GM19397 (cell line): ENCODE measurements around the gene MPST.
A peak's percentile ranks its signal among the peaks of the same experiment; 100 is the strongest.

Experiments used
- ATAC-seq: cut with Tn5 transposase; IDR thresholded peaks from one replicate; pipeline ENCODE4 v1.9.1; 2021; ENCODE audit warnings: mild to moderate bottlenecking, moderate library complexity; ENCODE audit not compliant: unreplicated experiment

MPST gene

GRCh38 chr22:37043828-37044538 is 24.4 kb downstream of the MPST start:
- no peak for ATAC-seq

DNA sequence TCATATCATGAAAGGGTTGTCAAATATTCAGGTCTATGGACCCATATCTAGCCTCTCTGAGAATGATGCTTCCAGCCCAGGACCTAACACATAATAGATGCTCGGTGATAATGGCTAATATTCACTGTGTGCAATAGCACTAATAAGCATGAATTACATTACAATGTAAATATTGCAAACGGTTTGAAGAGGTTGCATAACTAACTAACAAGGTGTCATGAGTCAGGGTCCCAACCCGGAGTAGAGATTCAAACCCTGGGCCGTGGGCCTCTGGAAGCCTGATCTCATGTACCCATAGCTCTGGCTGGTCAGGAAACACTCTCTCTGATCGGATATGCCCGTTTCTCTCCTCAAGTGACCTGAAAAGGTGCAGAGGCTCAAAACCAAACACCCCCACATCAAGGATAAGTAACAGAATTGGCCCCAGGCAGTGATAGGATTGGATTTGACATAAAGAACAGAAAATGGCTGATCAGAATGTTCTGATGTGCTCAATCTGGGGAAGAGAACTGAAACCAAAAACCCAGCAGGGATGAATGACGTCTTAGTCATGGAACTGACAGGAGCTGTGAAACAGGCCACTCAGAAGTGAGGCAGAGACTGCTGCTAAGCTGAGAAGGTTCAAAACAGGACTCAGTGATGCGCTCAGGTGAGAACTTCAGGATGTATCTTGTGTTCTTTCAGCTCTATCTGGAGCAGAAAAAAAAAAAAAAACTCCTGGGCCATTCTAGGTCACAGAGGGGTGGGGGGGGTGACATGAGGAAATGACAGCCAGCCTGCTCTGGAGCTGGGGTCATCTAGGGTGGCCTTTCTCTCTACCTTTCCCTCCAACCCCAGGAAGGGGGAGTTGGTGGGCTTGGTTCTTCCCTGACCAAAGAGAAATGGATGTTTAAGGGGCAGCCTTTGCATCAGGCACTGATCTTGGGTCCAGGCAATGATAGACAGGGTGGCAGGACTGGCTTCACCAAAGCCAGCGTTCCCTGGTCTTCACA is 25.4 kb downstream of the MPST start:
- ATAC-seq = no peak

DNA sequence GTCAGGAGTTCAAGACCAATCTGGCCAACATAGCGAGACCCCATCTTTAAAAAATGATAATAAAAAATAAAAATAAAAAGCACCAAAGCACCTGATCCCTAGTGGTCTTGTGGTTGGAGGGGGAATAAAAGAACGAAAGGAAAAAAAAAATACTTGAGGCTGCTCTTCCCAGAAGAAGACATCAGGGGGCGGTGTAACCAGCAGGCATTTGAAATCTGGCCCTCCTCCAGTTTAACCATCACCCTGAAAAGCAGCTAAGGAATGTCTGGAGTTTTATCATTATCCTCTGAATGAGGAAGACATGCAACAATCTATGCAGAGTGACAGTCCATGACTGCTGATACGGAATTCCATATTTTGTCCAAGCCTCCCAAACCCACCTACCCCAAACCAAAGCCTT is 26.4 kb downstream of the MPST start:
- ATAC-seq = no peak

DNA sequence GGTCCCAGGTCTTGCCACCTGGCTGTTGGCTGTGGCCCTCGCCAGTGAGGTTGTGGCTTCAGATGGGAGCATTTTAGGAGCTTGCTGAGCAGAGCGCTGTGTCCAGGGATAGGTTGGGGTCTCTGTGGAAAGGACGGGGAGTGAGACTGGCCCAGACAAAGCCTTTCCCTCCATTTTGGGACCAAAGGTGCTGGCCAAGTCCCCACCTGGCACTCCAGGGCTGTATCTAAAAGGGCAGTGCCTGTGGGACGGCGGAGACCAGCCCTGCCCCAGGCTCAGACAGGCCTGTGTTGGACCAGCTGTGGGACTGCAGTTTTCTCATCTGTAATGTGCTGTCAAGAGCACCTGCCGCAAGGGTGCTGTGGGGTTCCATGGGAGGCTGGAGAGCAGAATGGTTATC is 27.0 kb downstream of the MPST start:
- no peak for ATAC-seq

DNA sequence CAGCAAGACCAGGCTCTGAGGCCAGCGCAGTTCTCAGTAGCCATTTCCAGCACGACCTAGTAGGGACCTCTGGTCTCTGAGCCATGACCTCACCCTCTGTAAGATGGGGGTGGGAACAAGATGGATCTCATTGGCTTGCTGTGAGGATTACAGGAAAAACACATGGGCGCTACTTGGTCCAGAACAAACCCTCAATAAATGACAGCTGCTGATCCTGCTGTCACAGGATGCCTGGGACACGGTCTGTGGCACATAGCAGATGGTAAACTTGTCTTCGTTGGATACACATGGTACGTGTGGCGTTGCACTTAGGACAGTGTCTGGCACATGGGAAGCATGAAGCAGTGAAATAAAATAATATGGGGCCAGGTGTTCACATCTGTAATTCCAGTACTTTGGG is 27.5 kb downstream of the MPST start:
- ATAC-seq = no peak

DNA sequence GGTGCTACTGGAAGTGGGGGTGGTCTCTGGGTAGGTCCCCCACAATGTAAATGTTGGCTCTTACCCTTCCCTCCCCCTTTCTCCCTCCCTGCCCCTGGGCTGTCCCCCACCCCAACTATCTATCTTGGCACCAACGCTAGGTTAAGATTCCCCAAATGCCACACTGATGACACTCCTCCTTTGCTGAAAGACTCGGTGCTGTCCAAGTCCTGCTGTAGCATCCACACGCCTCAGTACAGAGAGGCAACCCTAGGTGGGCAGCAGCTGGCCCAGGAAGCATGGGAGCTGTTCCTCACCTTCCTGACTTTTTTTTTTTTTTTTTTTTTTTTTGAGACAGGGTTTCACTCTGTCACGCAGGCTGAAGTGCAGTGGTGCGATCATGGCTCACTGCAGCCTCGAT is 28.6 kb downstream of the MPST start:
- no peak for ATAC-seq

- ATAC-seq = no peak
These were observed 29.7 kb downstream of the MPST start for GRCh38 chr22:37049224-37049623.

DNA sequence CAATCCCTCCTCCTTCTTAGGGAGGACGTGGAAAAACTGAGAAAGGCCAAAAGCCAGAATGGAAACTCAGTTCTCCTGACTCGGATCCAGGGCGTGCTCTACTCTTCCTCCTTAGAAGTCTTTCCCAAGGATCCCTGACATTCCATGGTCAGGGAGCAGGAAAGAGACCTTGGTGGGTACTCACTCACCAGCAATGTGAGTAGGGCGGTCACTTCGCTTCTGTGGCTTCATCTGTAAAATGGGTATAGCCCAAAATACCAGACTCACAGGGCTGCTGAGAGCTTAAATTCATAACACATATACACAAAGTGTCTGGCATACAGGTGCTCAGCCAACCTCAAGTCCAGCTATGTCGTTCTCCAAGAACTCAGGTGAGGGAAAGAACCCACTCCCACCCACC is 31.4 kb downstream of the MPST start:
- ATAC-seq = no peak

DNA sequence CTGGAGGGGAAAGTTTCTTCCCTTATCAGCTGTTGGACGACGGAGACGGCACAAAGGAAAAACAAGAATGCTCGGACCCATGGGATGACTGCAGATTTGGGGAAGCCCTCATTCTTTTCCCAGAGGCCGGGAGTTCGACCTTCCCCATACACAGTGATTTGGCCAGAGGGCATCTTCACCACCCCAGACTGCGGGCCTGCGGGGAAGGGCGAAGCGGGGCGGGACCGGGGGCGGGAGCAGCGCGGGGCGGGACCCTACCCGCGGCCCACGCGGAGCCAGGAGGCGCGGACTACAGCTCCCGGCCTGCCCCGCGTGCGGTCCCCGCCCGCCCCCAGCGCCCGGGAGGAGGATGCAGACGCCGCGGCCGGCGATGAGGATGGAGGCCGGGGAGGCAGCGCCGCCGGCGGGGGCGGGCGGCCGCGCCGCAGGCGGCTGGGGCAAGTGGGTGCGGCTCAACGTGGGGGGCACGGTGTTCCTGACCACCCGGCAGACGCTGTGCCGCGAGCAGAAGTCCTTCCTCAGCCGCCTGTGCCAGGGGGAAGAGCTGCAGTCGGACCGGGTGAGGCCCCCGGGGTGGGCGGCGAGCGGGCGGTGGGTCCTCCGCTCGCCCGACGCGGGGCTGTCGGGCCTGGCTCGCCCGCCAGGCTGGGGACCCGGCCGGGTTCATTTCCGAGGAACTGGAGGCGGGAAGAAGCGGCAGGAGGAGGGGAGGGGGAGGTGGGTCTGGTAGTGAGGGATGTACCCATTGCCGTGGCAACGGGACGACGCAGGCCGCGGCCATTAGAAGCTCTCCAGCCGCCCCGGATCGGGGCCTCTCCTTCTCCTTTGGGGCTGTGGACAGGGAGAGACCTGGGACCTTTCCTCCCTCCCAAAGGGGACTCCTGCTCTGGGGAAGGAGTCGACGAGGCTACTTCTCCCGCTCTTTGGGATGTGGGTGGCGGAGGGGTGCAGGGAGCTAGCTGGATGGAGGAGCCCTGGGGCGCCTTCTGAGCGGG is 32.1 kb downstream of the MPST start, which contains the start of gene KCTD17:
Gene KCTD17 (plus strand): TSS at position 352 of the 995 bp plus-strand sequence. CDS start 19 bp downstream, at position 371.
- ATAC-seq = peak; percentile 83

DNA sequence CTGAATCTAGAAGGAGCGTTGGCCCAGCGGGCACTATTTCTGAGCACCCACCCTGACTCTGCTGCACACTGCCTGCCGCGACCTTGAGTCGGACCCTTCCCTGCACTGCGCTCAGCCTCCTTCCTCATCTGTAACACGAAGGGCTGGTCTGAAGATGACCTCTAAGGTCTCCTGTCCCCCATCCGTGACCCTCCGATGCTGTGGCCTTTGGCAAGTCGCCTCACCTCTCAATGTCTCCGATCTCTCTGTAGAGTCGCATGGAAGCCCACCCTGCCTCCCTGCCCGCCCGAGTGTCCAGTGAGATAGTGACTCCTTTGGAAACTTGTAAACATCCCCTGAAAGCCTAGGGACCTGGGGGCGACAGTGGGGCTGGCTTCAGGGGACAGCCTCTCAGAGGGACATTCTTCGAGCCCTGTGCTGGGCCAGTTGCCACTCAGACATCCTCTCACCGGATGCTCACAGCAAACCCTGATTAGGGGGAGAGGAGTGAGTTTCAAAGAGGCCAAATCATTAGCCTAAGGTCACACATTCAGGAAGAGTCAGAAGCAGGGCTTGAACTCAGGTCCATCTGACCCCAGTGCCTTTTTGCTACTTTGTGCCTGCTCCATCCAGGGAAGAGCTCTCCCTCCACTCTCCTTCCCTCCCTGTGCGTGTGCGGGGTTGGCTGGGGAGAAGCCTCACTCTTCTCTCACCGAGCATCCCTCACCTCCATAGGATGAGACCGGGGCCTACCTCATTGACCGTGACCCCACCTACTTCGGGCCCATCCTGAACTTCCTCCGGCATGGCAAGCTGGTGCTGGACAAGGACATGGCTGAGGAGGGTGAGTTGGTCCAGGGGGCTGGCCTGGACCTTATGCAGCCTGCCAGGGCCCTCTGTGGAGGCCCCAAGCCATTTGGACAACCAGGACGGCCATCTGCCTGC is 33.1 kb downstream of the MPST start:
- no peak for ATAC-seq

GRCh38 chr22:37053310-37054055 is 33.9 kb downstream of the MPST start:
- no peak for ATAC-seq

DNA sequence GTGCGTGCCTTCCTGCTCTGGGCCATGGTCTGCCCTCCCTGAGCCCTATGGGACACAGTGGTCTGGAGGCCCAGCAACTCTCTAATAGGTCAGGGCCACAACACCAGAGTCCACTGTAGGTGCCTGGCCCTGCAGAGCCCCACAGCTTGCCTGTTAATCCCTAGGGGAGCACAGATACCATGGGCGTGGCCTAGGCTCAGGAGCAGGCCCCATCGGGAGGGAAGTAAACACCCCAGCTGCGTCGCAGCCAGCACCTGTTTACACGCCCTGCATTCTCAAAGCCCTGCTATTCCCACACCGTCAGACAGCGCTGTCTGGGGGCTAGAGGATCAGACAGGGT is 34.5 kb downstream of the MPST start:
- no peak for ATAC-seq

- no peak for ATAC-seq
These were observed 35.2 kb downstream of the MPST start for GRCh38 chr22:37054600-37055365.

DNA sequence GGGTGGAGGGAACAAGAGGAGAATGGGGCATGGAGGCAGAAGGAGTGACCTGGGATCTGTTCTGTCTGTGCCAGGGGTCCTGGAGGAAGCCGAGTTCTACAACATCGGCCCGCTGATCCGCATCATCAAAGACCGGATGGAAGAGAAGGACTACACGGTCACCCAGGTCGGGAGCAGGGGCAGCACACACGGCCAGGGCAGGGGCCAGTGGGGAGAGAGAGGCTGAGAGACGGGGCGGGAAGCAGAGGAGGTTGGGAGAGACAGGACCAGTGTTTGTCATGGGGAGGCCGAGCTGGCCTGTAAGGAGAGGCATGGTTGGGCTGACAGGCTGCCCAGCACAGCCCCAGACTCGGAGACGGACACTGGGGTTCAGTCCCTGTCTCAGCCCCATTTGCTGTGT is 36.7 kb downstream of the MPST start:
- no peak for ATAC-seq

GRCh38 chr22:37057226-37057625 is 37.7 kb downstream of the MPST start:
- no peak for ATAC-seq

DNA sequence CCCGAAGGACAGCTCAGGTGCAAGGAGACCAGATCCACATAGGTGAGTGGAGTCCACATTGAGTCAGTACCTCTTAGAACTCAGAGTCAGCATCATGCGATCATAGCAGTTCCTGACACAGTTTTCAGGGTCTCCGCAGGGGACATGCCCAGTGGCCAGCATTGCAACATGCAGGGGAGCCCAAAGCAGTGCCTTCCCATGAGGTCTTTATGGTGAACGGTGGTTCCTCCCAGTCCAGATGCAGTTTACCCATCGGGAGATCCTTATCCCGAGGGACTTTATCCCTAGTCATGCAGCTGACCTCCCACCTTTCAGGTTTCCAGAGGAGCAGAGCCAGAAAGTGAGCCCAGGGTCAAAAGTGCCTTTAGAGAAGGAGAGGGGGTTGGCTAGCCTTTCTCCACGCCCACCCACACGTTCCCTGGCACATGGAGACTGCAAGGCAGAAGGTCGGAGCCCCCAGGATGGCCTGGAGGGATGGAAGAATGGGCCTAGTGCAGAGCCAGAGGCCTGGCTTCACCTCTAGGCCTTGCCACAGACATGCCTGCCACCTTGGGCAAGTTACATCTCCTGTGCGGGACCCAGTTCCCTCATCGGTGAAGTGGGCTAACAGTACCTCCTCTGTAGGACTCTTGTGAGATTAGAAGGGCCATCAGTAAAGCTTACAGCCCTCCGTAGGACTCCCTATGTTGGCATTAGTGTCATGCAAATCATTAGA is 38.4 kb downstream of the MPST start:
- ATAC-seq = no peak

- ATAC-seq = no peak
These were observed 39.6 kb downstream of the MPST start for GRCh38 chr22:37058917-37059701.
